Measurements from ENCODE around the gene EIF3D.
A peak's percentile ranks its signal among the peaks of the same experiment; 100 is the strongest.

EIF3D gene

GRCh38 chr22:36563898-36564297, 34.9 kb upstream of the EIF3D start:
- H3K9ac ChIP-seq (ENCODE audit: low read length), result no peak overlapping the region
- H3K27ac ChIP-seq (ENCODE audit: low read length, poor library complexity, severe bottlenecking), result no peak overlapping the region
- no peak overlapping the region for H4K8ac ChIP-seq (ENCODE audit: low read length)
- H3K4me3 ChIP-seq (ENCODE audit: insufficient read depth in 1 of 2, low read depth in 1 of 2, low read length in 2 of 2), result no peak overlapping the region
- H3K23ac ChIP-seq (ENCODE audit: low read length in 2 of 2), result no peak overlapping the region
- H3K18ac ChIP-seq (ENCODE audit: low read depth in 1 of 2, low read length in 2 of 2), result no peak overlapping the region
- no peak overlapping the region for H2BK5ac ChIP-seq (ENCODE audit: low read depth, low read length, poor library complexity, severe bottlenecking)
- H4K91ac ChIP-seq (ENCODE audit: low read length), result no peak overlapping the region
- peaks cover 0 to 33% of the 10 kb centered on the region in 2 experiments for H3K27me3 ChIP-seq (ENCODE audit: control insufficient read depth in 1 of 2, insufficient read depth in 1 of 2, low read length in 2 of 2)
- H2AFZ ChIP-seq (ENCODE audit: low read depth, low read length), result no peak overlapping the region
- no peak overlapping the region for H2BK120ac ChIP-seq (ENCODE audit: low read depth, low read length)
- H3K36me3 ChIP-seq (ENCODE audit: control insufficient read depth in 1 of 2, insufficient read depth in 2 of 2, low read depth in 1 of 2, low read length in 2 of 2), result no peaks in the 10 kb centered on the region
- DNase-seq, result no peak
- no peak overlapping the region for H2BK15ac ChIP-seq (ENCODE audit: low read depth, poor library complexity, severe bottlenecking)
- H3K4me2 ChIP-seq (ENCODE audit: low read length, poor library complexity, severe bottlenecking), result no peak overlapping the region
- peaks cover 3% of the 10 kb centered on the region for H3K4me1 ChIP-seq (ENCODE audit: control insufficient read depth, insufficient read depth, low read depth, low read length)
- WGBS, result 83% methylated on average over 3 of the region's 5 CpGs
- H3K4ac ChIP-seq (ENCODE audit: low read depth in 1 of 2, low read length in 2 of 2), result no peak overlapping the region
- no peak overlapping the region for H2AK5ac ChIP-seq (ENCODE audit: low read length, severe bottlenecking)
- no peaks in the 10 kb centered on the region for H3K79me1 ChIP-seq (replicated peaks; ENCODE audit: low read length, poor library complexity, severe bottlenecking)
- no peaks in the 10 kb centered on the region for H3K9me3 ChIP-seq (ENCODE audit: control insufficient read depth, low read length)
- no peak overlapping the region for H3K14ac ChIP-seq (ENCODE audit: low read length in 2 of 2)
- no peak overlapping the region for H2BK12ac ChIP-seq (ENCODE audit: low read length in 2 of 2)

- H3K4ac ChIP-seq (ENCODE audit: low read depth in 1 of 2, low read length in 2 of 2), result no peak overlapping the region
- H2BK120ac ChIP-seq (ENCODE audit: low read depth, low read length), result no peak overlapping the region
- no peak overlapping the region for H2AFZ ChIP-seq (ENCODE audit: low read depth, low read length)
- H2BK12ac ChIP-seq (ENCODE audit: low read length in 2 of 2), result no peak overlapping the region
- H2BK15ac ChIP-seq (ENCODE audit: low read depth, poor library complexity, severe bottlenecking), result no peak overlapping the region
- H3K36me3 ChIP-seq (ENCODE audit: control insufficient read depth in 1 of 2, insufficient read depth in 2 of 2, low read depth in 1 of 2, low read length in 2 of 2), result no peaks in the 10 kb centered on the region
- H2BK5ac ChIP-seq (ENCODE audit: low read depth, low read length, poor library complexity, severe bottlenecking), result no peak overlapping the region
- no peak overlapping the region for H3K14ac ChIP-seq (ENCODE audit: low read length in 2 of 2)
- H3K79me1 ChIP-seq (replicated peaks; ENCODE audit: low read length, poor library complexity, severe bottlenecking), result no peaks in the 10 kb centered on the region
- H4K91ac ChIP-seq (ENCODE audit: low read length), result no peak overlapping the region
- H3K4me1 ChIP-seq (ENCODE audit: control insufficient read depth, insufficient read depth, low read depth, low read length), result peaks cover 3% of the 10 kb centered on the region
- no peak for DNase-seq
- 82% methylated on average over 11 of the region's 12 CpGs for WGBS
- no peak overlapping the region for H4K8ac ChIP-seq (ENCODE audit: low read length)
- H3K4me2 ChIP-seq (ENCODE audit: low read length, poor library complexity, severe bottlenecking), result no peak overlapping the region
- H3K9ac ChIP-seq (ENCODE audit: low read length), result no peak overlapping the region
- no peak overlapping the region for H3K4me3 ChIP-seq (ENCODE audit: insufficient read depth in 1 of 2, low read depth in 1 of 2, low read length in 2 of 2)
- no peaks in the 10 kb centered on the region for H3K9me3 ChIP-seq (ENCODE audit: control insufficient read depth, low read length)
- no peak overlapping the region for H3K18ac ChIP-seq (ENCODE audit: low read depth in 1 of 2, low read length in 2 of 2)
- no peak overlapping the region for H3K23ac ChIP-seq (ENCODE audit: low read length in 2 of 2)
- no peak overlapping the region for H2AK5ac ChIP-seq (ENCODE audit: low read length, severe bottlenecking)
- H3K27me3 ChIP-seq (ENCODE audit: control insufficient read depth in 1 of 2, insufficient read depth in 1 of 2, low read length in 2 of 2), result peaks cover 0 to 33% of the 10 kb centered on the region in 2 experiments
- no peak overlapping the region for H3K27ac ChIP-seq (ENCODE audit: low read length, poor library complexity, severe bottlenecking)
These were observed 34.5 kb upstream of the EIF3D start for GRCh38 chr22:36563444-36563843.

- Histone ChIP-seq H2AK5ac (ENCODE audit: low read length, severe bottlenecking) (no peak overlapping the region), H4K8ac (ENCODE audit: low read length) (no peak overlapping the region), H3K23ac (ENCODE audit: low read length in 2 of 2) (no peak overlapping the region), H2AFZ (ENCODE audit: low read depth, low read length) (no peak overlapping the region), H3K4ac (ENCODE audit: low read depth in 1 of 2, low read length in 2 of 2) (no peak overlapping the region), H3K4me3 (ENCODE audit: insufficient read depth in 1 of 2, low read depth in 1 of 2, low read length in 2 of 2) (no peak overlapping the region), H4K91ac (ENCODE audit: low read length) (no peak overlapping the region), H3K36me3 (ENCODE audit: control insufficient read depth in 1 of 2, insufficient read depth in 2 of 2, low read depth in 1 of 2, low read length in 2 of 2) (no peaks in the 10 kb centered on the region), H3K79me1 (replicated peaks; ENCODE audit: low read length, poor library complexity, severe bottlenecking) (no peaks in the 10 kb centered on the region), H3K18ac (ENCODE audit: low read depth in 1 of 2, low read length in 2 of 2) (no peak overlapping the region), H2BK15ac (ENCODE audit: low read depth, poor library complexity, severe bottlenecking) (no peak overlapping the region), H3K14ac (ENCODE audit: low read length in 2 of 2) (no peak overlapping the region), H3K4me1 (ENCODE audit: control insufficient read depth, insufficient read depth, low read depth, low read length) (peaks cover 3% of the 10 kb centered on the region), H2BK120ac (ENCODE audit: low read depth, low read length) (no peak overlapping the region), H2BK5ac (ENCODE audit: low read depth, low read length, poor library complexity, severe bottlenecking) (no peak overlapping the region), H3K27ac (ENCODE audit: low read length, poor library complexity, severe bottlenecking) (no peak overlapping the region), H2BK12ac (ENCODE audit: low read length in 2 of 2) (no peak overlapping the region), H3K4me2 (ENCODE audit: low read length, poor library complexity, severe bottlenecking) (no peak overlapping the region), H3K9ac (ENCODE audit: low read length) (no peak overlapping the region), H3K27me3 (ENCODE audit: control insufficient read depth in 1 of 2, insufficient read depth in 1 of 2, low read length in 2 of 2) (peaks cover 0 to 33% of the 10 kb centered on the region in 2 experiments), H3K9me3 (ENCODE audit: control insufficient read depth, low read length) (no peaks in the 10 kb centered on the region)
- WGBS, result 88% methylated on average over 3 of the region's 3 CpGs
- DNase-seq, result no peak
These were observed 34.0 kb upstream of the EIF3D start for GRCh38 chr22:36563001-36563400.

GRCh38 chr22:36562261-36562835, 33.4 kb upstream of the EIF3D start:
- Histone ChIP-seq H2AK5ac (ENCODE audit: low read length, severe bottlenecking) (no peak overlapping the region), H3K23ac (ENCODE audit: low read length in 2 of 2) (no peak overlapping the region), H3K9ac (ENCODE audit: low read length) (no peak overlapping the region), H4K91ac (ENCODE audit: low read length) (no peak overlapping the region), H3K27ac (ENCODE audit: low read length, poor library complexity, severe bottlenecking) (no peak overlapping the region), H3K27me3 (ENCODE audit: control insufficient read depth in 1 of 2, insufficient read depth in 1 of 2, low read length in 2 of 2) (peaks cover 0 to 36% of the 10 kb centered on the region in 2 experiments), H3K4me2 (ENCODE audit: low read length, poor library complexity, severe bottlenecking) (no peak overlapping the region), H3K36me3 (ENCODE audit: control insufficient read depth in 1 of 2, insufficient read depth in 2 of 2, low read depth in 1 of 2, low read length in 2 of 2) (no peaks in the 10 kb centered on the region), H3K79me1 (replicated peaks; ENCODE audit: low read length, poor library complexity, severe bottlenecking) (no peaks in the 10 kb centered on the region), H3K4ac (ENCODE audit: low read depth in 1 of 2, low read length in 2 of 2) (no peak overlapping the region), H3K4me3 (ENCODE audit: insufficient read depth in 1 of 2, low read depth in 1 of 2, low read length in 2 of 2) (no peak overlapping the region), H2BK12ac (ENCODE audit: low read length in 2 of 2) (no peak overlapping the region), H2BK15ac (ENCODE audit: low read depth, poor library complexity, severe bottlenecking) (no peak overlapping the region), H2BK5ac (ENCODE audit: low read depth, low read length, poor library complexity, severe bottlenecking) (no peak overlapping the region), H3K18ac (ENCODE audit: low read depth in 1 of 2, low read length in 2 of 2) (peak overlapping the region in 1 of 2 experiments; percentile 44), H3K9me3 (ENCODE audit: control insufficient read depth, low read length) (no peaks in the 10 kb centered on the region), H3K14ac (ENCODE audit: low read length in 2 of 2) (peak overlapping the region in 1 of 2 experiments; percentile 13), H2BK120ac (ENCODE audit: low read depth, low read length) (no peak overlapping the region), H2AFZ (ENCODE audit: low read depth, low read length) (no peak overlapping the region), H3K4me1 (ENCODE audit: control insufficient read depth, insufficient read depth, low read depth, low read length) (peaks cover 3% of the 10 kb centered on the region), H4K8ac (ENCODE audit: low read length) (no peak overlapping the region)
- 57% methylated on average over 8 of the region's 11 CpGs for WGBS
- peak; percentile 60 for DNase-seq
